COR-L47 (cell line): ENCODE measurements around the gene HBG2.
"Not testable (repeated sequence)": the region's sequence is repeated elsewhere in the genome, so short reads cannot be mapped to it uniquely, and the experiment has no call there.

Experiments
- DNase-seq: peaks from one replicate; lab custom pipeline; 2025; lab: John Stamatoyannopoulos, UW

HBG2 gene

GRCh38 chr11:5254646-5255413, at the start of gene HBG2:
HBG2 (minus strand) TSS chr11:5254781; CDS start chr11:5254728, 53 bp downstream.
- not testable (repeated sequence) for DNase-seq

- no peak for DNase-seq
These were observed 49.5 kb upstream of the HBG2 start for GRCh38 chr11:5304046-5304445.

DNA sequence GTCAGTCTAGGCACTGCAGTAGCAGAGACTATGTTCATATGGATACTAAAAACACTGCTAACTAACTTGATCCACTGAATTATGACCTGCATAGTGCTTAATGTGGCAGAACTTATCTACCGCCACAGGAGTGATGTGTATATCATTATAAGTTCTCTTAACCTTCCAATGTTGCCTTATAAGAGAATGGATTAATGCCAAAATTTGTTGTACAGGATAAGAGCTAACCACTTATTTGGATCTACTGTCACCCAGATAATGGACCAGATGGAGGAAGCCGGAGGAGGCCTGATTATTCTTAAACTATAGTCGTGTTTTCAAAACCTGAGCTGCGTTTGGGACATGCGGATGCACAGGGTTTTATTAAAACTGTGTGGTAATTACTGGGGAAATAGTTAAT, 49.0 kb upstream of the HBG2 start:
- DNase-seq: no peak

- no peak for DNase-seq
These were observed 47.3 kb upstream of the HBG2 start, which contains the start of gene OR51B4 for GRCh38 chr11:5301846-5302245. OR51B4 (minus strand) TSS chr11:5301946; CDS start chr11:5301946, 0 bp downstream.

GRCh38 chr11:5300251-5300650, 45.7 kb upstream of the HBG2 start:
- DNase-seq: no peak

DNA sequence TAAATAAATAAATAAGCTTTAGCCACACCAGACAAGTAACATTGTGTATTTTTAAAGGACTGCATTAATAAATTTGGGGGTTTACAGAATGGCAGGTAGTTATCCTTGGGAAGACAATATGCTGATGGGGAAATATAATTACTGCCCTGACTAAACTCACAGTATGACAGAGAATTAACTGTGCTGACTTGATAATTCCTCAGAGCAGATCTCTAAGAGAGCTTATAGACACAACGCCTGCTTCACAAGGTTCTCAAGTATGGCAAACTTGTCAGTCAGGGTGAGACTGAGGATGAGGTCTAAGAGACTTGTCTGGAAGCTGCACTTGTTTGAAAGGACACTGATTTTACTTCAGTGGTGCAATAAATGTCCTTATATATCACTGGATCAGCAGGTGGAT, 43.9 kb upstream of the HBG2 start:
- DNase-seq: no peak

DNA sequence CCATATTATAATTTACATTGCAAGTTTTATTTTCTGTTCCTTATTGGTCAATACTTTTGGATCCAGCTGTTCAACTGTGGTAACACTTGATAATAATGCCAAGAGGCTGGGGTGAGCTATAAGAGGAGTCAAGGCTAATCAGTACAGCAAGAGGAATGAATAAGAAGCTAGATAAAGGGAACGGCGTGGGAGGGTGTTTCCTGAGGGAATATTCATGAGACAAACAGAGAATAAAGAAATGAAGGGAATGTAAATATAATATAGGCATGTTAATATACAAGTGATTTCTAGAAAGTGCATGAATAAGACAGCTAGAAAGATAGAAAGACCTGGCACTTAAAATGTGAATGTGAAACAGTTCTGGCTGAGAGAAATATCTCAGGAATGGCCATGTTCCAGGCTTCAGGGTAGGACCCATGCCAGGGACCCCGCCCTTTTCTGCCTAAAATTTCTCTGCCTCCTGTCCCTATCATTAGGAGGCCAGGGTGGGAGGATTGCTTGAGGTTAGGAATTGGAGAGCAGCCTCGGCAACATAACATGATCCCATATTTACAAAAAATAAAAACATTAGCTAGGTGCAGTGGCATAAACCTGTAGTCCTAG, 43.2 kb upstream of the HBG2 start:
- no peak for DNase-seq

GRCh38 chr11:5294342-5294995, 39.9 kb upstream of the HBG2 start:
- not testable (repeated sequence) for DNase-seq

GRCh38 chr11:5293028-5293427, 38.4 kb upstream of the HBG2 start:
- no peak for DNase-seq

DNA sequence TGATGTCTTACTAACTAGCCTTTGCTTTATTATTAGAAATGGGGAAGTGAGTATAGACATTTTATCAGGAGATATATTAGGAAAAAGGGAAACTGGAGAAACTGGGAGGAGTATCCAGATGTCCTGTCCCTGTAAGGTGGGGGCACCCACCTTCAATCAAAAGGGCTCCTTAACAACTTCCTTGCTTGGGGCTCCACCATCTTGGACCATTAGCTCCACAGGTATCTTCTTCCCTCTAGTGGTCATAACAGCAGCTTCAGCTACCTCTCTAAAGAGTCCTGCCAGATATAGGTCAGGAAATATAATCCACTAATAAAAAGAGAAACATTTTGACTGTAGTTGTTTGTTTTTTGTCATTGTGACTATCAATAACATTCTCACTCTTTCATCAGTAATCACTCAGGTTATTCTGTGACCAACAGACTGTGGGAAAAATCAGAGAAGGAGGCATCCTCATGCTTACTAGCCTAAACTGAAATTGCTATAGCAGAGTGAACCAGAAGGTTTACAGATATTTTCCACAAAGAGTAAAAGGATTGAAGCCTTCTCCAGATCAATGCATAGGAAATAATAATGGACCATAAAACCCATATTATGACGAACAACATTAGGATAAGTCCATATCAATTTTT, 36.7 kb upstream of the HBG2 start:
- no peak for DNase-seq

- no peak for DNase-seq
These were observed 35.5 kb upstream of the HBG2 start for GRCh38 chr11:5290106-5290505.

- DNase-seq: no peak
These were observed 35.1 kb upstream of the HBG2 start for GRCh38 chr11:5289696-5290095.

DNA sequence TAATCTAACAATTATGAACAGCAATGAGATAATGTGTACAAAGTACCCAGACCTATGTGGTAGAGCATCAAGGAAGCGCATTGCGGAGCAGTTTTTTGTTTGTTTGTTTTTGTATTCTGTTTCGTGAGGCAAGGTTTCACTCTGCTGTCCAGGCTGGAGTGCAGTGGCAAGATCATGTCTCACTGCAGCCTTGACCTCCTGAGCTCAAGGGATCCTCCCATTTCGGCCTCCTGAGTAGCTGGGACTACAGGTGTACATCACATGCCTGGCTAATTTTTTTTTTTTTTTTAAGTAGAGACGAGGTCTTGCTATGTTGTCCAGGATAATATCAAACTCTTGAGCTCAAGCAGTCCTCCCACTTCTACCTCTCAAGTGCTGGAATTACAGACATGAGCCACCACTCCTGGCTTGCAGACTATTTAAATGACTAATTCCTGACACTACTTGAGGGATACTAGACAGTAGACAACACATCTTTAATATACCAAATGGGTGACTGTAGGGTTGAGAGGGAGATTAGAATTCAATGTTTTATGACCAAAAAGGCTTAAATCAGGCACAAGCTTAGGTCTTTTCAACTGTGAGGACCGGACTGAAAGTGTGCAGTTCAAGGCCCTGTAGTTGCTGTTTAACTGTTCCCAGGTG, 34.4 kb upstream of the HBG2 start:
- DNase-seq: no peak

DNA sequence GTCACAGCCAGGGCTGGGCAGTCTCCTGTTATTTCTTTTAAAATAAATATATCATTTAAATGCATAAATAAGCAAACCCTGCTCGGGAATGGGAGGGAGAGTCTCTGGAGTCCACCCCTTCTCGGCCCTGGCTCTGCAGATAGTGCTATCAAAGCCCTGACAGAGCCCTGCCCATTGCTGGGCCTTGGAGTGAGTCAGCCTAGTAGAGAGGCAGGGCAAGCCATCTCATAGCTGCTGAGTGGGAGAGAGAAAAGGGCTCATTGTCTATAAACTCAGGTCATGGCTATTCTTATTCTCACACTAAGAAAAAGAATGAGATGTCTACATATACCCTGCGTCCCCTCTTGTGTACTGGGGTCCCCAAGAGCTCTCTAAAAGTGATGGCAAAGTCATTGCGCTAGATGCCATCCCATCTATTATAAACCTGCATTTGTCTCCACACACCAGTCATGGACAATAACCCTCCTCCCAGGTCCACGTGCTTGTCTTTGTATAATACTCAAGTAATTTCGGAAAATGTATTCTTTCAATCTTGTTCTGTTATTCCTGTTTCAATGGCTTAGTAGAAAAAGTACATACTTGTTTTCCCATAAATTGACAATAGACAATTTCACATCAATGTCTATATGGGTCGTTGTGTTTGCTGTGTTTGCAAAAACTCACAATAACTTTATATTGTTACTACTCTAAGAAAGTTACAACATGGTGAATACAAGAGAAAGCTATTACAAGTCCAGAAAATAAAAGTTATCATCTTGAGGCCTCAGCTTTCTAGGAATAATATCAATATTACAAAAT, 33.7 kb upstream of the HBG2 start:
- no peak for DNase-seq

GRCh38 chr11:5286901-5287300, 32.3 kb upstream of the HBG2 start:
- no peak for DNase-seq

GRCh38 chr11:5286351-5286750, 31.8 kb upstream of the HBG2 start:
- no peak for DNase-seq

DNA sequence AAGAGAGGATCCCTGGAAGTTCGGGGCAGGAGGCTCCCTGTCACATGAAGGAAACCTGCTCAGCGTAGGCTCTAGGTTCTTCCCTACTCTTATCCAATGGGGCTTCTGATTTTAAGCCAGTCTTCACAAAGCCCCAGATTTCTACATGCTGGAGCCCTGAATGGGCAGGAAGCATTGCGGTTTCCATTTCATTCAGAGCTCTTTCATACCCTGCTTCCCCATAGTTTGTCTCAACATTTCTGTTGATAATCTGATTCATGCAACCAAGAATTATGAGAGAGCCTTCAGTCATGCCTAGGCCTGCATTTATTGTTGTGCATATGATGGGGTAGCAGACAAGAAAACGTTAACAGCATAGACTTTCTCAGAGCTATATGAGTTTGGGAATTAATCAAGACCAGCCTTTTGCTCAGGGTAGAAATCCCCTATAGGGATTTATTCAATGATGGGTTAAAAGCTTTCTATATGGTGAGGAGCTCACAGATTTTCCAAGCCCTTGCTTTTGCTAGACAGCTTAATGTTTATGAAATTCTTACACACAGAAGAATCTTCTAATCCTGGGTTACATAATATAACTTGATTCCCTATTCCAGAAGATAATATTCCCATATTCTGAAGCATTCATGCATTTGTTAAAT, 31.2 kb upstream of the HBG2 start:
- DNase-seq: no peak

DNA sequence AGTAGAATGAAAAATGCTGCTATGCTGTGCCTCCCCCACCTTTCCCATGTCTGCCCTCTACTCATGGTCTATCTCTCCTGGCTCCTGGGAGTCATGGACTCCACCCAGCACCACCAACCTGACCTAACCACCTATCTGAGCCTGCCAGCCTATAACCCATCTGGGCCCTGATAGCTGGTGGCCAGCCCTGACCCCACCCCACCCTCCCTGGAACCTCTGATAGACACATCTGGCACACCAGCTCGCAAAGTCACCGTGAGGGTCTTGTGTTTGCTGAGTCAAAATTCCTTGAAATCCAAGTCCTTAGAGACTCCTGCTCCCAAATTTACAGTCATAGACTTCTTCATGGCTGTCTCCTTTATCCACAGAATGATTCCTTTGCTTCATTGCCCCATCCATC, 30.1 kb upstream of the HBG2 start:
- DNase-seq: no peak

DNA sequence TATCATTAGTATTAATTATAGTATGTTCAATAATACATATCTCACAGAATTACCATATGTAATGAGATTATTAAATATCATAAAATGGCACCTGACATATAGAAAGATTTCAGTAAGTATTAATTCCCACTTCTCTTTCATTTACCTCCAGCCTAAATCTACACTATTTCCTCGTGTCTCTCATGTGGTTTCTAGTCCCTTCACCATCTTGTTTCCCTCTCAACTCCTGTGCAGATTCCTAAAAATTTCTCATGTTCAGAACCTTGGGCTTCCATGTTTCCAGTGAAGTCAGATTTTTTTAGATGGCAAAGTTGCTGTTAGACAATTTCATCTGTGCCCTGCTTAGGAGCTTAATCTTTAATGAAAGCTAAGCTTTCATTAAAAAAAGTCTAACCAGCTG, 29.3 kb upstream of the HBG2 start:
- no peak for DNase-seq

DNA sequence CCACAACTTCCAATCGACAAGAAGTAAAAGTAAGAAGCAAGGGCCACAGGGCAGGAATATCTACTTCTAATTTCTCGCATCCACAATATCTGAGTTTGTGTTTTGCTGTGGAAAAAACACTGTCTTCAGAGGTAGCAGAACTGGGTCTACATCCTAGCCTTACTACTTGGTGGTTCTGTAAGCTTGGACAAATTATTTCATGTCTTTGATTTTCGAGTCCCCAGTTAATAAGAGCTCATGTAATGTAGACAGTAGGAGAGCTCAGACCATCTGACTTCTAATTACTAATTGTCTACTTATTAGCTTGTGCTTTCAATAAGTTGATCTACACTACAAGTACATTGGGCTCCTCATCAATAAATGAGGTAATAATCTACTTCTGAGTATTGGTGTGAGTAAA, 28.5 kb upstream of the HBG2 start:
- no peak for DNase-seq

GRCh38 chr11:5282628-5283027, 28.0 kb upstream of the HBG2 start:
- DNase-seq: no peak
